Testis (tissue), 3 donors: ENCODE data around the gene NR3C1. TPM values are rescaled to one million over a fixed set of nuclear protein-coding genes. Genes with fewer than 3 reads are reported as not detected.

ENCODE experiments used
- DNase-seq: peaks from one replicate; pipeline ENCODE4 v3.0.0-alpha.2; 2019
- H3K27ac ChIP-seq, 2 donors: fragments of 200-600 bp; sonication (generic); one replicate each; pipeline ENCODE4 v1.5.1; 2019
- H3K27me3 ChIP-seq: fragments of 200-600 bp; sonication (generic); one replicate; pipeline ENCODE4 v1.5.1; 2019
- H3K36me3 ChIP-seq: fragments of 200-600 bp; sonication (generic); one replicate; pipeline ENCODE4 v1.5.1; 2017; ENCODE audit warnings: low read depth; ENCODE audit errors: missing control alignments
- H3K4me1 ChIP-seq: fragments of 200-600 bp; sonication (generic); one replicate; pipeline ENCODE4 v1.5.1; 2019
- H3K4me3 ChIP-seq, 2 donors: fragments of 200-600 bp; sonication (generic); one replicate each; pipeline ENCODE4 v1.5.1; 2017 to 2019
- H3K9me3 ChIP-seq: fragments of 200-600 bp; sonication (generic); one replicate; pipeline ENCODE4 v1.5.1; 2017
- CTCF ChIP-seq, 3 experiments: fragments of 450-650 bp in 2 of 3; fragments of 200-600 bp in 1 of 3; sonication (generic) in 1 of 3; IDR thresholded peaks; one replicate each; pipeline ENCODE4 v1.5.1; 2016 to 2019; ENCODE audit warnings: antibody characterized with exemption in 3 of 3, mild to moderate bottlenecking in 2 of 3, moderate library complexity in 1 of 3
- POLR2A ChIP-seq: fragments of 450-650 bp; IDR thresholded peaks from one replicate; pipeline ENCODE4 v1.6.1; 2017; ENCODE audit warnings: antibody characterized with exemption, mild to moderate bottlenecking, moderate library complexity
- WGBS, 2 donors: methylation state at CpG; one replicate each; pipeline ENCODE4 v1.1.5; 2018; 5-methylcytosine and 5-hydroxymethylcytosine counted together
- intact Hi-C: fragments of 100-400 bp; cut with DNase I; formaldehyde crosslinking; loops from one replicate; pipeline ENCODE4 v1.15.1; 2023; ENCODE audit warnings: low total_unique reads
- polyA plus RNA-seq: library from polyadenylated mRNA; stranded (reverse); fragments of 350-450 nt; fragmentation: Illumina TruSeq; extraction: RNeasy Lipid Tissue Mini Kit (QIAGEN cat#74804); gene quantifications from one replicate; pipeline ENCODE4 v1.2.3, GENCODE V29; 2014; ENCODE audit warnings: low read depth, low replicate concordance; ENCODE audit not compliant: insufficient read depth
- total RNA-seq, 2 donors: library from RNA; depleted of rRNA; stranded (reverse); fragments of >200 nt; gene quantifications; one replicate each; pipeline ENCODE4 v1.2.3, GENCODE V29; 2016

The NR3C1 gene
- total and polyA plus RNA-seq, 3 donors from 2014 or later, result 33.2 to 37.7 (median 34.3) TPM

- no peak overlapping the region for H3K4me3 ChIP-seq
- no peak overlapping the region for H3K27ac ChIP-seq
- no peaks in the 10 kb centered on the region for H3K27me3 ChIP-seq
- peaks cover 9% of the 10 kb centered on the region for H3K4me1 ChIP-seq
- intact Hi-C loops, result no loop called here
- WGBS, 2 donors, result 80 to 95% methylated on average over 3 to 5 of the region's 5 CpGs
- no peaks in the 10 kb centered on the region for H3K9me3 ChIP-seq
- no peak for DNase-seq
- H3K36me3 ChIP-seq, result no peaks in the 10 kb centered on the region
- TF ChIP-seq CTCF (IDR thresholded peaks at IDR 0.05), result no peak
These were observed 163.5 kb downstream of the NR3C1 start for GRCh38 chr5:143239882-143240518.

- WGBS, 2 donors, result 92 to 98% methylated on average over 2 of the region's 2 CpGs
- no peak for TF ChIP-seq CTCF (IDR thresholded peaks at IDR 0.05)
- TF ChIP-seq POLR2A, result no peak
- Histone ChIP-seq H3K4me3 (no peak overlapping the region), H3K27ac (no peak overlapping the region), H3K4me1 (peaks cover 9% of the 10 kb centered on the region), H3K9me3 (no peaks in the 10 kb centered on the region), H3K36me3 (no peaks in the 10 kb centered on the region), H3K27me3 (no peaks in the 10 kb centered on the region)
- intact Hi-C loops, result no loop called here
- no peak for DNase-seq
These were observed 164.9 kb downstream of the NR3C1 start for GRCh38 chr5:143238620-143239019.

- no peak for DNase-seq
- 93% methylated on average over 10 of the region's 10 CpGs for WGBS, 2 donors
- H3K27ac ChIP-seq, result no peak overlapping the region
- no peaks in the 10 kb centered on the region for H3K27me3 ChIP-seq
- intact Hi-C loops, result no loop called here
- TF ChIP-seq CTCF (IDR thresholded peaks at IDR 0.05), result no peak
- no peak for TF ChIP-seq POLR2A
- no peaks in the 10 kb centered on the region for H3K4me1 ChIP-seq
- H3K36me3 ChIP-seq, result no peaks in the 10 kb centered on the region
- no peak overlapping the region for H3K4me3 ChIP-seq
- no peaks in the 10 kb centered on the region for H3K9me3 ChIP-seq
These were observed 165.8 kb downstream of the NR3C1 start for GRCh38 chr5:143237664-143238063.

GRCh38 chr5:143236682-143237081 lies 166.8 kb downstream of the NR3C1 start:
- intact Hi-C loops, result no loop called here
- TF ChIP-seq CTCF (IDR thresholded peaks at IDR 0.05), result no peak
- DNase-seq, result no peak
- Histone ChIP-seq H3K27ac (no peak overlapping the region), H3K4me1 (no peaks in the 10 kb centered on the region), H3K4me3 (no peak overlapping the region), H3K27me3 (no peaks in the 10 kb centered on the region), H3K36me3 (no peaks in the 10 kb centered on the region), H3K9me3 (no peaks in the 10 kb centered on the region)
- 88 to 90% methylated on average over 2 of the region's 2 CpGs for WGBS, 2 donors

GRCh38 chr5:143235423-143235822 lies 168.1 kb downstream of the NR3C1 start:
- no peak overlapping the region for H3K27ac ChIP-seq
- TF ChIP-seq CTCF (IDR thresholded peaks at IDR 0.05) (no peak), POLR2A (no peak)
- no peaks in the 10 kb centered on the region for H3K27me3 ChIP-seq
- no peaks in the 10 kb centered on the region for H3K36me3 ChIP-seq
- WGBS, 2 donors, result 59 to 81% methylated on average over 3 of the region's 3 CpGs
- H3K4me3 ChIP-seq, result no peak overlapping the region
- DNase-seq, result no peak
- intact Hi-C loops, result no loop called here
- no peaks in the 10 kb centered on the region for H3K4me1 ChIP-seq
- no peaks in the 10 kb centered on the region for H3K9me3 ChIP-seq
